ENCODE data around the gene ERFL.

The ERFL gene

GRCh38 chr19:41869374-41869955, 58.8 kb downstream of the ERFL start:
- H3K27ac ChIP-seq (ENCODE audit: low read depth, low read length), result no peak overlapping the region
- H3K27me3 ChIP-seq (ENCODE audit: insufficient read depth, low read length), result no peaks in the 10 kb centered on the region
- H3K4me1 ChIP-seq (ENCODE audit: control insufficient read depth, insufficient read depth, low read length, unreplicated experiment), result no peaks in the 10 kb centered on the region
- H3K4me3 ChIP-seq (ENCODE audit: low read depth, low read length), result no peak overlapping the region
- H3K36me3 ChIP-seq (ENCODE audit: insufficient read depth, low read length), result peaks cover 9% of the 10 kb centered on the region
- H3K79me2 ChIP-seq (ENCODE audit: control insufficient read depth, insufficient read depth, low read length, unreplicated experiment), result peaks cover 22% of the 10 kb centered on the region
- H2AFZ ChIP-seq (ENCODE audit: low read length, unreplicated experiment), result no peak overlapping the region

GRCh38 chr19:41868989-41869300, 59.3 kb downstream of the ERFL start:
- Histone ChIP-seq H3K4me1 (ENCODE audit: control insufficient read depth, insufficient read depth, low read length, unreplicated experiment) (no peaks in the 10 kb centered on the region), H3K27ac (ENCODE audit: low read depth, low read length) (no peak overlapping the region), H2AFZ (ENCODE audit: low read length, unreplicated experiment) (no peak overlapping the region), H3K27me3 (ENCODE audit: insufficient read depth, low read length) (no peaks in the 10 kb centered on the region), H3K36me3 (ENCODE audit: insufficient read depth, low read length) (peaks cover 14% of the 10 kb centered on the region), H3K79me2 (ENCODE audit: control insufficient read depth, insufficient read depth, low read length, unreplicated experiment) (peaks cover 27% of the 10 kb centered on the region), H3K4me3 (ENCODE audit: low read depth, low read length) (no peak overlapping the region)

GRCh38 chr19:41868120-41868988, 59.9 kb downstream of the ERFL start:
- Histone ChIP-seq H3K36me3 (ENCODE audit: insufficient read depth, low read length) (peaks cover 16% of the 10 kb centered on the region), H3K4me1 (ENCODE audit: control insufficient read depth, insufficient read depth, low read length, unreplicated experiment) (peaks cover under 1% of the 10 kb centered on the region), H3K27me3 (ENCODE audit: insufficient read depth, low read length) (no peaks in the 10 kb centered on the region), H3K27ac (ENCODE audit: low read depth, low read length) (no peak overlapping the region), H2AFZ (ENCODE audit: low read length, unreplicated experiment) (no peak overlapping the region), H3K4me3 (ENCODE audit: low read depth, low read length) (no peak overlapping the region), H3K79me2 (ENCODE audit: control insufficient read depth, insufficient read depth, low read length, unreplicated experiment) (peaks cover 32% of the 10 kb centered on the region)

- Histone ChIP-seq H3K27me3 (ENCODE audit: insufficient read depth, low read length) (no peaks in the 10 kb centered on the region), H3K4me3 (ENCODE audit: low read depth, low read length) (no peak overlapping the region), H3K27ac (ENCODE audit: low read depth, low read length) (no peak overlapping the region), H2AFZ (ENCODE audit: low read length, unreplicated experiment) (no peak overlapping the region), H3K36me3 (ENCODE audit: insufficient read depth, low read length) (peaks cover 32% of the 10 kb centered on the region), H3K4me1 (ENCODE audit: control insufficient read depth, insufficient read depth, low read length, unreplicated experiment) (peaks cover 11% of the 10 kb centered on the region), H3K79me2 (ENCODE audit: control insufficient read depth, insufficient read depth, low read length, unreplicated experiment) (peaks cover 53% of the 10 kb centered on the region)
These were observed 62.0 kb downstream of the ERFL start for GRCh38 chr19:41866284-41866683.

- H3K4me3 ChIP-seq (ENCODE audit: low read depth, low read length), result no peak overlapping the region
- peaks cover 65% of the 10 kb centered on the region for H3K79me2 ChIP-seq (ENCODE audit: control insufficient read depth, insufficient read depth, low read length, unreplicated experiment)
- H3K27ac ChIP-seq (ENCODE audit: low read depth, low read length), result no peak overlapping the region
- H3K36me3 ChIP-seq (ENCODE audit: insufficient read depth, low read length), result peaks cover 35% of the 10 kb centered on the region
- H2AFZ ChIP-seq (ENCODE audit: low read length, unreplicated experiment), result no peak overlapping the region
- peaks cover 12% of the 10 kb centered on the region for H3K4me1 ChIP-seq (ENCODE audit: control insufficient read depth, insufficient read depth, low read length, unreplicated experiment)
- no peaks in the 10 kb centered on the region for H3K27me3 ChIP-seq (ENCODE audit: insufficient read depth, low read length)
These were observed 63.9 kb downstream of the ERFL start for GRCh38 chr19:41864374-41864773.

- Histone ChIP-seq H3K36me3 (ENCODE audit: insufficient read depth, low read length) (peaks cover 35% of the 10 kb centered on the region), H3K4me3 (ENCODE audit: low read depth, low read length) (no peak overlapping the region), H3K79me2 (ENCODE audit: control insufficient read depth, insufficient read depth, low read length, unreplicated experiment) (peaks cover 65% of the 10 kb centered on the region)
These were observed 64.9 kb downstream of the ERFL start for GRCh38 chr19:41863209-41863931.

GRCh38 chr19:41862445-41862986, 65.7 kb downstream of the ERFL start:
- Histone ChIP-seq H3K27ac (ENCODE audit: low read depth, low read length) (no peak overlapping the region), H3K4me1 (ENCODE audit: control insufficient read depth, insufficient read depth, low read length, unreplicated experiment) (peaks cover 12% of the 10 kb centered on the region), H3K27me3 (ENCODE audit: insufficient read depth, low read length) (no peaks in the 10 kb centered on the region), H3K36me3 (ENCODE audit: insufficient read depth, low read length) (peaks cover 35% of the 10 kb centered on the region), H2AFZ (ENCODE audit: low read length, unreplicated experiment) (no peak overlapping the region), H3K4me3 (ENCODE audit: low read depth, low read length) (peak overlapping the region; percentile 99), H3K79me2 (ENCODE audit: control insufficient read depth, insufficient read depth, low read length, unreplicated experiment) (peaks cover 57% of the 10 kb centered on the region)

More at GRCh38 chr19:41863209-41863931, 64.9 kb downstream of the ERFL start:
- Histone ChIP-seq H2AFZ (ENCODE audit: low read length, unreplicated experiment) (no peak overlapping the region), H3K27me3 (ENCODE audit: insufficient read depth, low read length) (no peaks in the 10 kb centered on the region), H3K4me1 (ENCODE audit: control insufficient read depth, insufficient read depth, low read length, unreplicated experiment) (peaks cover 12% of the 10 kb centered on the region), H3K27ac (ENCODE audit: low read depth, low read length) (no peak overlapping the region)

- Histone ChIP-seq H3K4me1 (ENCODE audit: control insufficient read depth, insufficient read depth, low read length, unreplicated experiment) (peaks cover 12% of the 10 kb centered on the region), H3K36me3 (ENCODE audit: insufficient read depth, low read length) (peaks cover 35% of the 10 kb centered on the region), H3K79me2 (ENCODE audit: control insufficient read depth, insufficient read depth, low read length, unreplicated experiment) (peaks cover 57% of the 10 kb centered on the region), H3K4me3 (ENCODE audit: low read depth, low read length) (peak overlapping the region; percentile 99), H3K27ac (ENCODE audit: low read depth, low read length) (no peak overlapping the region), H3K27me3 (ENCODE audit: insufficient read depth, low read length) (no peaks in the 10 kb centered on the region), H2AFZ (ENCODE audit: low read length, unreplicated experiment) (no peak overlapping the region)
These were observed 66.4 kb downstream of the ERFL start for GRCh38 chr19:41861846-41862245.

- no peak overlapping the region for H2AFZ ChIP-seq (ENCODE audit: low read length, unreplicated experiment)
- H3K27me3 ChIP-seq (ENCODE audit: insufficient read depth, low read length), result no peaks in the 10 kb centered on the region
- peak overlapping the region; percentile 81 for H3K27ac ChIP-seq (ENCODE audit: low read depth, low read length)
- H3K79me2 ChIP-seq (ENCODE audit: control insufficient read depth, insufficient read depth, low read length, unreplicated experiment), result peaks cover 54% of the 10 kb centered on the region
- H3K4me1 ChIP-seq (ENCODE audit: control insufficient read depth, insufficient read depth, low read length, unreplicated experiment), result peaks cover 12% of the 10 kb centered on the region
- peaks cover 32% of the 10 kb centered on the region for H3K36me3 ChIP-seq (ENCODE audit: insufficient read depth, low read length)
- H3K4me3 ChIP-seq (ENCODE audit: low read depth, low read length), result peak overlapping the region; percentile 99
These were observed 67.0 kb downstream of the ERFL start for GRCh38 chr19:41861116-41861768.

GRCh38 chr19:41860419-41861115, 67.7 kb downstream of the ERFL start:
- peak overlapping the region; percentile 81 for H3K27ac ChIP-seq (ENCODE audit: low read depth, low read length)
- H3K4me3 ChIP-seq (ENCODE audit: low read depth, low read length), result peak overlapping the region; percentile 99
- H3K79me2 ChIP-seq (ENCODE audit: control insufficient read depth, insufficient read depth, low read length, unreplicated experiment), result peaks cover 52% of the 10 kb centered on the region
- H3K36me3 ChIP-seq (ENCODE audit: insufficient read depth, low read length), result peaks cover 31% of the 10 kb centered on the region
- peak overlapping the region; percentile 25 for H2AFZ ChIP-seq (ENCODE audit: low read length, unreplicated experiment)
- H3K27me3 ChIP-seq (ENCODE audit: insufficient read depth, low read length), result no peaks in the 10 kb centered on the region
- peaks cover 12% of the 10 kb centered on the region for H3K4me1 ChIP-seq (ENCODE audit: control insufficient read depth, insufficient read depth, low read length, unreplicated experiment)
